UCSD-AML1 (cell line): ENCODE data around the gene ADARB2.

Source experiments
- DNase-seq: peaks from one replicate; lab custom pipeline; 2025; ENCODE audit not compliant: unreplicated experiment; lab: John Stamatoyannopoulos, UW

ADARB2 gene

DNA sequence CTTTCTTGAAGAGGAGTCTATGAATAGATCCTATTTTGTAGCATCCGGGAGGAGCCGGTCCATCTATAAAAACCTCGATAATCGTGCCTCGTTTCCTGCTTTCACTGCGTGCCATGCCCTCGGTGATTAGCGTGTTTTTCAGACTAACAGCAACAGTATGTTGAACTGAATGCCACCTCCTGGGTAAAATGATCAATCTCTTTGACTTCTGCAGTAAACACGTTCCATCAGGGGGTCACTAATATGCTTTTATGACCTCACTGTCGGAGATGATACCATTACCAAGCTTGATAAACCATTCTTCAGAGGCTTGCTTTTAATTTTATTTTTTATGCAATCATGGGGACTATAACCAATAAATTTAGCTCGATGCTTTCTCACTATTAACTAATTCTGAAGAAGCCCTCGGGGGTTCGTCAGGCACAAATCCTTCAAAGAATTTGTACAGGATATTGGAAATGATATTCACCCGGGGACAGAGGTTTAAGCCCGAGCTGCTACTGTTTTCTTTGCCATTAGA is 228.3 kb downstream of the ADARB2 start:
- DNase-seq: no peak

DNA sequence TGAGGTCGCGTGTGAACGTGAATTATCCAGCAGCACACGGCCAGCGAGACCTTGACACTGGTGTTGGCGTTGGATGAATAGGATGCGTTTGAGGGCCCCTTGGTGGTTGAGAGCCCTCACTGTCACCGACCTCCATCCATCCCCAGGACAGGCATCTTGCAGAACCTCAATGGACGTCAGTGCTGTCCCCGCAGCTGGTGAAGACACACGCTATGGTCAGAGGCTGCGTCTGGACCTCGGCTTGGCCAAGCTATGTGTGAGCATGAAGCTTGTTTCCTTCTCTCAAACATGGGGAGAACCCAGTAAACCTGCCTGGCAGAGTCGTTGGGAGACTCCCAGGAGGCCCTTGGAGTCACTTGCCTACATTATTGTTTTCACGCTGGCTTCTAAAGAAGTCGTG is 229.2 kb downstream of the ADARB2 start:
- DNase-seq: no peak

GRCh38 chr10:1507436-1507835 is 229.9 kb downstream of the ADARB2 start:
- DNase-seq: no peak

DNA sequence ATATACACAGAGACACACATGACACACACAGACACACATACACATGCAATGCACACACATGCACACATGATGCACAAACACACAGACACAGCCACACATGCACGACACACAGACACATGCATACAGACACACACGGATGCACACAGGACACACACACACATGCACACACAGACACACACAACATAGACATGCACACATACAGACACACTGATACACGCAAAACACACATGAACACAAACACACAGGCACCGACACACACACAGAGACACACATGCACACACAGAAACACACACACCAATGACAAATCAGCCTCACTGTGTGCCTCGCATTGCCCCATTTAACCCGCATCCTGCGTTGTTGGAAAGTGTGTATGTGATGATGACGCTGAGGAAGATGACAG is 232.4 kb downstream of the ADARB2 start:
- DNase-seq: no peak

GRCh38 chr10:1504286-1504685 is 233.0 kb downstream of the ADARB2 start:
- DNase-seq: no peak

DNA sequence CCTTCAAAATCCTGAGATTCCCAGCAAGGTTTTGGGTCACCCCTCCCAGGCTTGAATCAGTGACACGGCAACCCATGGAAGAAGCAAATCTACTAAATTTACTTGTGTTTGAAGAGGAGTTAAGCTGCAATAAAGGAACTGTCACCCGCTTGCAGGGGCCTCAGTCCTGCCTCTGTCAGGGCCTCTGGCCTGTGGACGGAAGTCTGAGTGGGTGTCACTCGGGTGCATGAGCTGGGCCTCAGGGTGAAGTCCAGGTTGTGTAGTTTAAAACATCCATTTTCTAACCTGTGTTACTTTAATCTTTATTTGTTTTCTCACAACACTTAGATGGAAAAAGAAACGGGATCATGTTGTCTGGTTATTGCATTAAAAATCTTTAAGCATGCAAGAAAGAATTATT is 234.9 kb downstream of the ADARB2 start:
- DNase-seq: no peak

- no peak for DNase-seq
Measured at GRCh38 chr10:1499359-1499957, 237.9 kb downstream of the ADARB2 start.

DNA sequence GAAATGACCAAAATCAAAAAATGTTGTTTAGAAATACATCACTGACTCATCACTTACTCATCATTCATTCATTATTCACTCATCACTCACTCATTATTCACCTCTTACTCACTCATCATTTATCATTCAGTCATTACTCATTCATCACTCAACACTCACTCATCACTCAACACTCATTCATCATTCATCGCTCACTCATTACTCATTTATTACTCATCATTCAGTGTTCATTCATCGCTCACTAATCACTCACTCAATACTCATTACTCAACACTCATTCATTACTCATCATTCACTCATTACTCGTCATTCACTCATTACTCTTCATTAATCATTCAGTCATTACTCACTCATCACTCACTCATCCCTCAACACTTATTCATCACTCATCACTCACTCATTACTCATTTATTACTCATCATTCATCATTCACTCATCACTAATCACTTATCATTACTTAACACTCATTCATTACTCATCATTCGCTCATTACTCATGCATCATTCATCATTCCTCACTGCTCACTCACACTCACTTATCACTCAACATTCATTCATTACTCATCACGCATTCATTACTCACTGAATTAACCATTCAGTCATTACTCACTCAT is 238.5 kb downstream of the ADARB2 start:
- no peak for DNase-seq

DNA sequence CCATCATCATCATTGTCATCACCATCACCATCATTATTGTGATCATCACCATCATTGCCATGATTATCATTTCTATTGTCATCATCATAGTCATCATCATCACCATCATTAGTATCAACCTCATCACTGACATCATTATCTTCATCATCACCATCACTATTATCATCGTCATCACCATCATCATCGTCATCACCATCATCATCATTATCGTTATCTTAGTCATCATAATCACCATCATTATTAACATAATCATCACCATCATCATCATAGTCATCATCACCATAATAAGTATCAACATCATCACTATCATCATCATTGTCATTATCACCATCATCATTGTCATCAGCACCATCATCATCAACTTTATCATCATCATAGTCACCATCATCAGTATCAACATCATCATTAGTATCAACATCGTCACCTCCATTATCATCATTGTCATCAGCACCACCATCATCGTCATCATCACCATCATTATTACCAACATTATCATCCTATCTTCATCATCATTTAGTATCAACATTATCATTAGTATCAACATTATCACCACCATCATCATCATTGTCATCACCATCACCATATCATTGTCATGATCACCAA is 241.3 kb downstream of the ADARB2 start:
- no peak for DNase-seq

- DNase-seq: no peak
Measured at GRCh38 chr10:1492641-1493040, 244.7 kb downstream of the ADARB2 start.

GRCh38 chr10:1491901-1492300 is 245.4 kb downstream of the ADARB2 start:
- DNase-seq: no peak

DNA sequence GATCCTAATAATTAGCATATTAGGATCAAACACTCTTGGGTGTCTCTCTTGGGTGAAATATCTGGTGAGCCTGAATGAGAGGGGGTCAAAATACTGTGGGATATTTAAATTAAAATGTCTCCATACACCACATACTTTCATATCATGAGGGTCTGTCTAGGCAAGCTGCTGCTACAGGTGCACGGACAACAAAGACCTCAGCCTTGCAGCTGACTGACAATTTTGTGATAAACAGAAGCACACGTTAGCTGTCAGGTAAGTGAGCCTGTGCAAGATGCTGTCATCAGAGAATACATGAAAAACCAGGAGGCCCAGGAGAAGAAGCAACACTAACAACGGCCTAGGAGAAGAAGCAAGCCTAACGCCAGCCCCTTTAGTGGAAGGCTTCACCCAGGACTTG is 247.5 kb downstream of the ADARB2 start:
- no peak for DNase-seq

GRCh38 chr10:1488970-1489548 is 248.3 kb downstream of the ADARB2 start:
- DNase-seq: peak; percentile 73

DNA sequence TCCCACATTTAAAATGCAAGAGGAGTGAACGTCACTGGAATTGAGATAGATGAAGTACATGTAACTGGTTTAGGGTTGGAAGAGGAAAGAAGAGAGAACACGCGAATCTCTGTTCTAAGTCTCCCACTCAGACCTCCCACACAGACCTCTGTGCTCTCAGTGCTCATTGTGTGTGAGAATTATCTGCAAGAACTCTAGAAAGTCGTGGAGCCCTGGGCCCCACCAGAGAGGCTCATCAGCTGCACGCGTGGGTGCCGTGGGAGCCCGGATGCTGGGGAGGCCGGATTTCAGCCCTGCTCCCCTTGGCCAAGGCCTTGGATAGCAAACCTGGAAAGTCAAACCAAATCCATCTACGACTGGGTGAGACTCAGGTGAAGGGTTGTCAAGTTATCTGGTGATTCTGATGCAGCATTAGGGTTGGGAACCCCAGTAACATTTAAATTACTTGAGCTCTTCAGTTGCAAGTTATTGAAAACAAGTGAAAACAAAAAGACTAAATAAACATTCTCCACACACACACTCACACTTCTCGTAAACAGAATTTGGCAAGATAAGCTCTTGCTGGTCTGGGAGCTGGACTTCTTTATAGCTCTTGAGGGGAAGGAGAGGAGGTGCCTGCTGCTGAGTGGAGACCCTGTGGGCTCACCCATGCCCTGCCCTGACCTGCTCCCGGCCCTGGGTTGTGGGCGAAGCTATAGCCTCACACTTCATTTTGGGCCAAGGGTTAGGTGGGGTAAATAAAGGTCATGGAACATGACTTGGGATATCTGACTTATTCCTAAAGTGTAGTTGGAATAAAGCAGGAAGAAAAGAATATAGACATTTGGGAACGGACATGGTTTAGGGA is 250.3 kb downstream of the ADARB2 start:
- no peak for DNase-seq

DNA sequence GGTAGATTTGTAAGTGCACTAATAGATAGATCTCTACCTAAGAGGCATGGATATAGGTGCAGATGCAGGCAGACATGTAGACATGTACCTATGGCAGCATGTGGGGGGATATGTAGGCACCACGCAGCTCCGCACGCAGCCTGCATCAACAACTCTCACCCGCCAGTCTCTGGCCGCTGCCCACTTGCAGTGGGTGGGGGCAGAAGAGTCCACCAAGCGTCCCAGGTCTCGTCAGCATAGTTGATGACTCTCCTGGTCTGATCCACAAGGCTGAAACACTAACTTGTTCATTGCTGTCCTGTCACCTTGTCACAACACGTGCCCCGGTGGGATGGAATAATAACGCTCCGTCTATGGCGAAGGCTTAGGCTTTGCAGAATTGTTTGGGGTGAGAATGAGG is 252.0 kb downstream of the ADARB2 start:
- no peak for DNase-seq

DNA sequence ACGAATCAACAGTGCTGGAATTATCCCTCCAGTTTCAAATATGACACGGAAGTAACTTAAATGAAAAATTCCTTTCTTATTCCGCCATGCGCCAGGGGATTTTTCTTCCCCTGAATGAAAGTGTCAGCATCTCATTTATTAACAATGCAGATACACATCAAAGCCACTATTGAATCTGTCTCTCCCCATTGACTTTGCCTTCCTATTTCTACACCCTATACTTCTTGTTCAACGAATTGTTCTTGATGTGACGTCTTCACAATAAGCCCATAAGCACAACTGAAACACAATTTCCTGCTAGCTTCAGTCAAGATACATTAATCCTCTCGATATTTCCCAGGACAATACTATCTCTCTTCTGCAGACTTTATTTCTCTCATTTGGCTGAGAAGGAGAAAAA is 253.5 kb downstream of the ADARB2 start:
- DNase-seq: no peak

- DNase-seq: no peak
Measured at GRCh38 chr10:1483246-1483645, 254.1 kb downstream of the ADARB2 start.

DNA sequence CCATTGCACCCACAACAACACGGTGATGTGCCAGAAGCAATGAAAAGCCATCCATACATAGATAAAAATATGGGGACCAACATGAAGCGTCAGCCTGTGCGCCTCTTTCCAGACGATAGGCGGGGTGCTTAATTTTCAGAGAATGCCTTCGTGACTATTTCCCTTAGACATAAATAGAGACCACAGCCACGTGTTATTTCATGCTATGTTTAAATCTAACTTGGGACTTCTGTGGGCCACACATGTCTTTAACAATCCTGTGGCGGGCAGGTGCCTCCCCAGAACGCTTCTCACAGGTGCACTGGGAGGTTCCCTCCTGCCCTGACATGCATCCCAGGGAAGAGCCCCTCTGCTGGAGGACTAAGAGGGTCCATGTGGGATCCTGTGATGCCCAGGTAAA is 259.7 kb downstream of the ADARB2 start:
- no peak for DNase-seq

- no peak for DNase-seq
Measured at GRCh38 chr10:1476455-1476803, 260.9 kb downstream of the ADARB2 start.

DNA sequence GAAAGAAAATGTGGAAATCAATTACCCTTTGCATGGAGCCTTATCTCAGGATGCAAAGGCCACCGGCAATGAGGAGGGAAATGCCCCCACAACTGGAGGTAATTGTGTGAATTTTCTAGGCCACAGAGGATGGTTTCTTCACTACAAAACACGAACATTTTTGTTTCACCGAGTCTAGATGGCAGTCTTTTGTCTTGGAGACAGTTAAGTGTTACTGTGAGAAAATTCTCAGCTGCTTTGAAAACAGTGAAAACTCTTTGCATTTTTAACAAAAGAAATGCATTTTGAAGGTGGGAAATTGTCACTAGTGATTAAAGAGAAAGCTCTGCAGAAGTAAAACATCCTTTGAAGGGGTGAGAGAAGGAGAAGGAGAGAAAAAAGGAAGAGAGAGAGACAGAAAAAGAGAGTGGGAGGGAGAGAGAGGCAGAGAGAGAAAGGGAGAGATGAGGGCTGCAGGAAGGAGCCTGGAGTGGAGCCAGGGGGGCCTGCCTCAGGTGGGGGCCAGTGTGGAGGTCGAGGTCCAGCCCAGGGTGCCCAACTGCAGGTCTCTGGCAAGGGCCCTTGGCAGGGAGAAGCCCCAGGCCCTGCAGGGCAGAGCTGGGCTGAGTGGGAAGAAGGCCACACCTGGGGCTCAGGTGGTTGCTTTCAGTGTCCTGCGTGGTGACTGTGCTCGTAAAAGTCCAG is 261.4 kb downstream of the ADARB2 start:
- no peak for DNase-seq

DNA sequence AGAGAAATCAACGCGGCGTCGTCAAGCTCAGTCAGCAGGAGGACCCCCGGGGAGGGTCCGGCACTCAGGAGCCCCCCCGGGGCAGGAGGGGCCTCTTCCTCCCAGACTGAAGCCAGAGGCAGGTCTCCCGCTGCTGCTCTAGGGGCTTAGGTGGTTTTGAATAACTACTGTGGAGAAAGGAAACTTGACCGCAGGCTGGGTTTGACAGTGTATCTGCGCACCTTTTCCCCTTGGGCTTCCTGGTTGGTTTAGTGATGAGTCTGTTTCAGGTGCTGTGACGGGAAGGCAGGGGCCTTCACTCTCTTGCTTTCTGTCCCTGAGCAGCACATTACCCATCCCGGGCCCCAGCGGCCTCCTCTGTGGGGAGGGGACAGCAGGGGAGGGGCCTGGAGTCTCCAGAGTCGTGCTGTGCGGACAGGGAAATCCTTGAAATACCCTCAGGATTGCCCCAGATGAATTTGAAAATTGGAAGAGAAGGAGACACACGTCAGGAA is 262.2 kb downstream of the ADARB2 start:
- no peak for DNase-seq
